HG03575 (cell line): Measurements from ENCODE around the gene TSC22D2.

ENCODE experiments used
- ATAC-seq: cut with Tn5 transposase; IDR thresholded peaks from one replicate; pipeline ENCODE4 v1.9.1; 2021; ENCODE audit not compliant: unreplicated experiment, insufficient number of reproducible peaks, low FRiP score; ENCODE audit errors: extremely low read depth

The TSC22D2 gene

GRCh38 chr3:150509780-150510179, 101.7 kb downstream of the TSC22D2 start:
- ATAC-seq = no peak

DNA sequence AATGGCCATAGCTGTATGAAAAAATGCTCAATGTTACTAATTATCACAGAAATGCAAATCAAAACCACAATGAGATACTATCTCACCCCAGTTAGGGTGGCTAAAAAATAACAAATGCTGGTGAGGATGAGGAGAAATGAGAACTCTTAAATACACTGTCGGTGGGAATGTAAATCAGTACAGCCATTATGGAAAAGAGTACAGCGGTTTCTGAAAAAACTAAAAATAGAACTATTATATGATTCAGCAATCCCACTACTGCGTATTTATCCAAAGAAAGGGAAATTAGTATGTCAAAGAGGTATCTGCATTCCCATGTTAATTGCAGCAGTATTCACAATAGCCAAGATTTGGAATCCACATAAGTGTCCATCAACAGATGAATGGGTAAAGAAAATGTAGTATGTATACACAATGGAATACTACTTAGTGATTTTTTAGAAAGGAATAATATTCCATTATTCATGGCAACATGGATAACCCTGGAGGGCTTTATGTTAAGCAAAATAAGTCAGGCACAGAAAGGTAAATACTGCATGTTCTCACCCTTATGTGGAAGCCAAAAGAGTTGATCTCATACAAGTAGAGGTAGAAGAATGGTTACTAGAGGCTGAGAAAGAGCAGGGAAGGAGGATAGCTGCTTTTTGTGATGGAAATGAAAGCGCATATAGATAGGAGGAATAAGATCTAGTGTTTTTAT, 103.2 kb downstream of the TSC22D2 start:
- ATAC-seq = no peak

GRCh38 chr3:150515210-150515609, 107.1 kb downstream of the TSC22D2 start:
- ATAC-seq = no peak
